ENCODE measurements around the gene PHF21A.
A peak's percentile ranks its signal among the peaks of the same experiment; 100 is the strongest.

PHF21A gene

DNA sequence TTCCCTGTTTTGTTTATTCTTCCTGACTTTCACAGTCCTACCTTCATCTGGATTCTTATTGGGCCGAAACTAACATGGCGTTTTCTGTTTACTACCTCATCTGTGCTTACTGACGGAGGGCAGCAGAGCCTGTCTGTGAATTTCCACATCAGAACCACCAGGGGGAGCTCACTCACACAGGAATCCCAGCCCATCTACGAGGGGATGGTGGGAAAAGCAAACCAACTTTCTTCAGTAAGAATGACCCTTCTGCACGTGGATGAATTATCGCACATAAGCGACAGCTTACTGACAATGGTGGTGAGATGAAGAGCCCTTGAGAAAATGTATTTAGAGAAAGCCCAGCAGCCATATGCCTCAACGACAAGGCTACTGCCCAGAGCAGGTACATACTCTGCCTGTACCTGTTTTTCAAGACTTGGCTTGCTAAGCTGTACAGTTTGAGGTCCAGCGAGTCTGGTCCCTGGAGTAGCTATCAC, 156.3 kb downstream of the PHF21A start:
- CTCF ChIA-PET = interaction anchor here (0.6 to 3.7 kb wide), 19 partner anchors 9 to 343 kb away, joined by 3 to 34 read pairs (median 6); no protein-coding TSS in a partner anchor
- TF ChIP-seq TARDBP (IDR thresholded peaks at IDR 0.05) = no peak
- TF ChIP-seq L3MBTL2 (conservative IDR thresholded peaks at IDR 0.05) = peak; percentile 78
- POLR2A ChIA-PET = interaction anchor here (0.7 to 2.3 kb wide), 6 partner anchors 14 to 278 kb away, joined by 3 to 9 read pairs (median 4); partner anchors contain the start of gene LARGE2
- DNase-seq (ENCODE audit: extremely low spot score) = peak; percentile 82

DNA sequence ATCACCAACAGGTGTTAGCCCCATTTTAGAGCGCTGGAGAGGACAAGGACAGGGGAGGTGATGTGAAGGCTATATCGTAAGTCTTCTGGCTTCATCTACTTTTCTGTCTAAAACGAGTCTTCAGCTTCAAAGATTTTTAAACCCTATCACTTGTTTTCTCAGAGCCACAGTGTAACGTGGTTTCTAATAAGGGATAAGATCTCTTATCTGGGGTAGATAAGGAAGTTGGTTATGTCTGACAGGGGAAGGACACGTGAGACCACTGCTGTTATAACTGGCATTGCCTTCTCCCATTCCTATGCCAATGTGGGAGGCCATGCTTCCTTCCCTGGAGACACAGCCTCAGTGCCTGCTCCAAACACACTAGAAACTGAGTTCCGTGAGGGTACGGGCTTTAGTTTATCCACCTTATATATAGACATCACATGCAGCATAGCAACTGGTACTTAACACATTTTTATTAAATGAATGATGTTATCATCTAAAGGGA, 159.5 kb downstream of the PHF21A start:
- ChIA-PET CTCF (no interaction called here), POLR2A (no interaction called here)
- TF ChIP-seq BHLHE40 (IDR thresholded peaks at IDR 0.05; ENCODE audit: borderline replicate concordance) = no peak
- TF ChIP-seq, protein P1, sequence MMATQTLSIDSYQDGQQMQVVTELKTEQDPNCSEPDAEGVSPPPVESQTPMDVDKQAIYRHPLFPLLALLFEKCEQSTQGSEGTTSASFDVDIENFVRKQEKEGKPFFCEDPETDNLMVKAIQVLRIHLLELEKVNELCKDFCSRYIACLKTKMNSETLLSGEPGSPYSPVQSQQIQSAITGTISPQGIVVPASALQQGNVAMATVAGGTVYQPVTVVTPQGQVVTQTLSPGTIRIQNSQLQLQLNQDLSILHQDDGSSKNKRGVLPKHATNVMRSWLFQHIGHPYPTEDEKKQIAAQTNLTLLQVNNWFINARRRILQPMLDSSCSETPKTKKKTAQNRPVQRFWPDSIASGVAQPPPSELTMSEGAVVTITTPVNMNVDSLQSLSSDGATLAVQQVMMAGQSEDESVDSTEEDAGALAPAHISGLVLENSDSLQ (IDR thresholded peaks at IDR 0.05) = no peak
- TF ChIP-seq SUZ12 (IDR thresholded peaks at IDR 0.05) = no peak
- no peak for TF ChIP-seq L3MBTL2 (conservative IDR thresholded peaks at IDR 0.05)
- TF ChIP-seq FOXA1 (IDR thresholded peaks at IDR 0.05) = no peak
- TF ChIP-seq FOXM1 (IDR thresholded peaks at IDR 0.05; ENCODE audit: borderline replicate concordance) = no peak
- no peak for TF ChIP-seq HDGF (IDR thresholded peaks at IDR 0.05; ENCODE audit: borderline replicate concordance)
- no peak for TF ChIP-seq ELF4 (IDR thresholded peaks at IDR 0.05)
- TF ChIP-seq TARDBP (IDR thresholded peaks at IDR 0.05) = no peak
- no peak for TF ChIP-seq NFRKB (IDR thresholded peaks at IDR 0.05)
- no peak for TF ChIP-seq LEF1 (IDR thresholded peaks at IDR 0.05; ENCODE audit: borderline replicate concordance)
- no peak for TF ChIP-seq FOXK2 (IDR thresholded peaks at IDR 0.05)
- no peak for DNase-seq (ENCODE audit: extremely low spot score)

DNA sequence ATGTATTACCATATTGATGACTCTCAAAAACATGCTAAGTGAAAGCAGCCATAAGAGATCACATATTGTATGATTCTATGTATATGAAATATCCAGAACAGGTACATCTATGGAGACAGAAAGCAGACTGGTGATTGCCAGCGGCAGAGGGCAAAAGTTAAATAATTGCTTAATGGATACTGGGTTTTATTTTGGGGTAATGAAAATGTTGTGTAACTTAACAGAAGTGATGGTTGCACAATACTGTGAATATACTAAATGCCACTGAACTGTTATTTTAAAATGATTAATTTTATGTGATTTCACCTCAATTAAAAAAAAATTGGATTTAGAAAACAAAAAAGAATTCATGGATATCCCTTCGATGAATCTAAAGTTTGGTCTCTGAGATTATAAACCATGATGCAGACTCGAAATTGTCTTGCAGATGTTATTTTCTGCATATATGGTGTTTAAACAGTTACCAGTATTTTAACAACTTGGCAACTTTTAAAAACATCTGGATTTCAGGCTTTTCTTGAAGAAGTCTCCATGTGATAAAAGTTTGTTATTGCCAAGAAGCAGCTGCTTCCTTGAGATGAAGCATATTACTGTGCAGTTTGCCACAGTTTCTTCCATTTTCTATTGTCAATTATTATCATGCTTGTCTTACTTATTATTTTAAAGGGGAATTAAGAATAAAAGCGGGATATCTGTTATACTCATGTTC, 160.7 kb downstream of the PHF21A start:
- DNase-seq (ENCODE audit: extremely low spot score) = no peak
- ChIA-PET POLR2A (no interaction called here), CTCF (no interaction called here)
- no peak for TF ChIP-seq FOXM1 (IDR thresholded peaks at IDR 0.05; ENCODE audit: borderline replicate concordance)
- TF ChIP-seq, protein P1 (IDR thresholded peaks at IDR 0.05) = no peak
- TF ChIP-seq ZNF384 (IDR thresholded peaks at IDR 0.05) = no peak
- no peak for TF ChIP-seq TARDBP (IDR thresholded peaks at IDR 0.05)
- TF ChIP-seq FOXA1 (IDR thresholded peaks at IDR 0.05) = no peak
- no peak for TF ChIP-seq HDGF (IDR thresholded peaks at IDR 0.05; ENCODE audit: borderline replicate concordance)

DNA sequence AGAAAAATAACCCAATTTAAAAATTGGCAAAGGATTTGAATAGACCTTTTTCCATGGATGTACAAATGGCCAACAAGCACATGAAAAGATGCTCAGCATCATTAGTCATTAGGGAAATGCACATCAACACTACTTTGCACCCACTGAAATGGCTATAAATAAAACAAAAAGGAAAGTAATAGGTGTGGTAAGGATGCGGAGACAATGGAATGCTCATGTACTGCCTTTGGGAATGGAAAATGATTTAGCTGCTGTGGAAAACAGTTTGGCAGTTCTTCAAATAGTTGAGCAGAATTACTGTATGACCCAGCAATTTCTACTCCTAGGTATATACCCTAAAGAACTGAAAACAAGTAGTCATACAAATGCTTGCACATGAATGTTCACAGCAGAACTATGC, 161.4 kb downstream of the PHF21A start:
- TF ChIP-seq, protein P1 (IDR thresholded peaks at IDR 0.05) = no peak
- TF ChIP-seq ARNT (IDR thresholded peaks at IDR 0.05) (no peak), LEF1 (IDR thresholded peaks at IDR 0.05; ENCODE audit: borderline replicate concordance) (no peak), CTBP1 (IDR thresholded peaks at IDR 0.05; ENCODE audit: borderline replicate concordance) (no peak), ELF4 (IDR thresholded peaks at IDR 0.05) (no peak), SUZ12 (IDR thresholded peaks at IDR 0.05) (no peak), HDGF (IDR thresholded peaks at IDR 0.05; ENCODE audit: borderline replicate concordance) (no peak), FOXK2 (IDR thresholded peaks at IDR 0.05) (no peak), FOXA1 (IDR thresholded peaks at IDR 0.05) (no peak), SP1 (IDR thresholded peaks at IDR 0.05) (no peak)
- CTCF ChIA-PET = no interaction called here

DNA sequence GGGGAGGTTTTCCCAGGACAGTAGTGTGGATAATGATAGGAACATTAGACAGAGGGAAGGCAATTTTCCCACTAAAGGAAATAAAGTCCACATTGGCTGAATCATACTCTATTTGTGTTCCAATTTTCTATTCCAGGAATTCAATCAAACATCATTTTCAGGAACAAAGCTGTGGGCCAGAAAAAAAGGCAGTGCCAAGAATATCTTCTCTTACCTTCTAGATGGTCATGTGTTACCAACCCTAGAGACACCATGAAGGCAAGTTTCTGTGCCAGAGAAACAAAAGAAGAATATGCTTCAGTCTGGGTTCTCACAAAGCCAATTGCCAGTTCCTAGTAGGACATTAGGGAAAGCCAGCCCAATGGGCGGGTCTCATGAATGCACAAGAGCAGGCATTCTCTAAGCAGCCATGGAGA, 171.3 kb downstream of the PHF21A start:
- no peak for TF ChIP-seq FOXA1 (IDR thresholded peaks at IDR 0.05)
- TF ChIP-seq CTBP1 (IDR thresholded peaks at IDR 0.05; ENCODE audit: borderline replicate concordance) = no peak
- no peak for TF ChIP-seq ELF4 (IDR thresholded peaks at IDR 0.05)
- no peak for TF ChIP-seq FOXK2 (IDR thresholded peaks at IDR 0.05)
- no peak for TF ChIP-seq ARNT (IDR thresholded peaks at IDR 0.05)
- ChIA-PET POLR2A (no interaction called here), CTCF (interaction anchor here (1.6 kb wide), 1 partner anchor 15 kb away, joined by 7 read pairs; no protein-coding TSS in a partner anchor)
- no peak for DNase-seq (ENCODE audit: extremely low spot score)

More for the DNA sequence above, 161.4 kb downstream of the PHF21A start:
- POLR2A ChIA-PET = no interaction called here
- DNase-seq (ENCODE audit: extremely low spot score) = no peak

DNA sequence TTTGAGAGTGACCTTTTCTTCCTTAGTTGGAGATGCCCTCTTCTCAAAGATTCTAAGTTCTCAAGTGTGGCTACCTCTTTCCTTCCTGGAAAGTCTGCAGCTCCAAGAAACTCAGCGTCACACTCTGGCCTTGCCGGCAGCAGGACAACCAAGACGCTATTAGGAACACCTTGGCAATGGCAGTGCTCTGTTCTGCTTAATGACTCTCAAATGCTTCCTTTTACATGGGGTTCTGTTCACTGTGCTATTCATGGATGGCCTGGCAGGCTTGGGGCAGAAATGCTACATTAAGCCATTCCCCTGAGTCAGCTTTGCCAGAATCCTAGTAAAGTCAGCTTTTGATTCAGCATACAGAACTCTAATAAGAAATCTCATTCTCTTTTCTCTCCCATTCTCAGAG, 172.9 kb downstream of the PHF21A start:
- CTCF ChIA-PET = interaction anchor here (0.7 to 2.2 kb wide), 2 partner anchors 17 to 172 kb away, joined by 3 to 6 read pairs; no protein-coding TSS in a partner anchor
- DNase-seq (ENCODE audit: extremely low spot score) = no peak
- TF ChIP-seq SP1 (IDR thresholded peaks at IDR 0.05) (no peak), SUZ12 (IDR thresholded peaks at IDR 0.05) (no peak)
- POLR2A ChIA-PET = no interaction called here

DNA sequence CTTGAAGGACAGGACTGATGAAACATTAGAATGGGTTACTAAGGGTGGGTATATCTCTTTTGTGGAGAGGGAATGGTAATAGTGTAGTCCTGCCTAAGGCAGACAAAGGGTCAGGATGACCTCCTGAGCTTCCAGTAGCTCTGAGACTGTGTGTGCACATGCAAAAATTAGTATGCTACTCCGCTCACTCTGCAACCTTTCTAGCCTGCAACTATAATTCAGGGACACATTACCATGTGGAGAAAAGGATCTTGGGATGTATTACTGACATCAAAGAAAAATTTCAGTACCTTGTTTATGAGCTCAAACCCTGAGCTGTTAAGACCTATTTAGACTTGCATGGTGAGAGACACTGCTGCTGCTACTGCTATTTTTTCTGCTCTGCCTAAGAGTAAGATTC, 173.4 kb downstream of the PHF21A start:
- ChIA-PET CTCF (interaction anchor here (0.7 to 2.2 kb wide), 2 partner anchors 17 to 172 kb away, joined by 3 to 6 read pairs; no protein-coding TSS in a partner anchor), POLR2A (no interaction called here)
- TF ChIP-seq, protein P1 (IDR thresholded peaks at IDR 0.05) = no peak
- TF ChIP-seq ZNF384 (IDR thresholded peaks at IDR 0.05) (no peak), TARDBP (IDR thresholded peaks at IDR 0.05) (no peak), FOXM1 (IDR thresholded peaks at IDR 0.05; ENCODE audit: borderline replicate concordance) (no peak), FOXK2 (IDR thresholded peaks at IDR 0.05) (no peak), ELF4 (IDR thresholded peaks at IDR 0.05) (no peak), FOXA1 (IDR thresholded peaks at IDR 0.05) (no peak), CTBP1 (IDR thresholded peaks at IDR 0.05; ENCODE audit: borderline replicate concordance) (no peak), NFRKB (IDR thresholded peaks at IDR 0.05) (no peak), LEF1 (IDR thresholded peaks at IDR 0.05; ENCODE audit: borderline replicate concordance) (no peak), BHLHE40 (IDR thresholded peaks at IDR 0.05; ENCODE audit: borderline replicate concordance) (no peak), HDGF (IDR thresholded peaks at IDR 0.05; ENCODE audit: borderline replicate concordance) (no peak), L3MBTL2 (conservative IDR thresholded peaks at IDR 0.05) (no peak), SUZ12 (IDR thresholded peaks at IDR 0.05) (no peak), ARNT (IDR thresholded peaks at IDR 0.05) (no peak), SP1 (IDR thresholded peaks at IDR 0.05) (no peak)
- DNase-seq (ENCODE audit: extremely low spot score) = no peak
